MM.1S (cell line): ENCODE measurements around the gene TUBGCP2.

Experiments used
- DNase-seq: peaks from one replicate; pipeline ENCODE4 v3.0.0-alpha.2; 2015
- H2AFZ ChIP-seq: fragments of 300-600 bp; sonication (generic); 2 replicates; pipeline ENCODE4 v1.6.0; 2016; ENCODE audit warnings: antibody characterized with exemption, low read length
- H3F3A ChIP-seq: fragments of 300-600 bp; sonication (generic); 2 replicates; pipeline ENCODE4 v1.6.1; 2016; ENCODE audit warnings: mild to moderate bottlenecking, antibody characterized with exemption, low read length, moderate library complexity, mixed read lengths; ENCODE audit not compliant: insufficient read depth
- H3K27ac ChIP-seq: fragments of 300-600 bp; sonication (generic); 2 replicates; pipeline ENCODE4 v1.5.1; 2016; ENCODE audit warnings: mild to moderate bottlenecking, low read length
- H3K27me3 ChIP-seq: fragments of 300-600 bp; sonication (generic); replicated peaks from 2 replicates; pipeline ENCODE4 v1.6.0; 2016; ENCODE audit warnings: low read length; ENCODE audit not compliant: insufficient read depth
- H3K36me3 ChIP-seq: fragments of 300-600 bp; sonication (generic); replicated peaks from 2 replicates; pipeline ENCODE4 v1.6.1; 2016; ENCODE audit warnings: mild to moderate bottlenecking, low read length, mixed read lengths; ENCODE audit not compliant: insufficient read depth
- H3K4me1 ChIP-seq: fragments of 300-600 bp; sonication (generic); 2 replicates; pipeline ENCODE4 v1.6.1; 2016; ENCODE audit warnings: low read length, mixed read lengths
- H3K4me2 ChIP-seq: fragments of 300-600 bp; sonication (generic); 2 replicates; pipeline ENCODE4 v1.6.0; 2016; ENCODE audit warnings: low read depth, low read length
- H3K4me3 ChIP-seq: fragments of 300-600 bp; sonication (generic); 2 replicates; pipeline ENCODE4 v1.5.1; 2016; ENCODE audit warnings: low read length, mixed read lengths
- H3K79me2 ChIP-seq: fragments of 300-600 bp; sonication (generic); 2 replicates; pipeline ENCODE4 v1.6.1; 2016; ENCODE audit warnings: mixed run types, low read length, mixed read lengths
- H3K9ac ChIP-seq: fragments of 300-600 bp; sonication (generic); 2 replicates; pipeline ENCODE4 v1.6.1; 2016; ENCODE audit warnings: low read length, mixed read lengths
- H3K9me2 ChIP-seq: fragments of 300-600 bp; sonication (generic); replicated peaks from 2 replicates; pipeline ENCODE4 v1.6.1; 2016; ENCODE audit warnings: mild to moderate bottlenecking, low read length, mixed read lengths; ENCODE audit not compliant: insufficient read depth
- H3K9me3 ChIP-seq: fragments of 300-600 bp; sonication (generic); replicated peaks from 2 replicates; pipeline ENCODE4 v1.6.1; 2016; ENCODE audit warnings: mild to moderate bottlenecking, low read length, mixed read lengths; ENCODE audit not compliant: insufficient read depth
- H4K20me1 ChIP-seq: fragments of 300-600 bp; sonication (generic); 2 replicates; pipeline ENCODE4 v1.6.1; 2016; ENCODE audit warnings: mild to moderate bottlenecking, low read length, moderate library complexity, mixed read lengths; ENCODE audit not compliant: insufficient read depth
- CTCF ChIP-seq: fragments of 300-600 bp; sonication (generic); IDR thresholded peaks from 2 replicates; pipeline ENCODE4 v1.5.1; 2016; ENCODE audit warnings: antibody characterized with exemption, low read length, mixed read lengths
- EZH2 ChIP-seq: fragments of 300-600 bp; sonication (generic); optimal IDR thresholded peaks from 2 replicates; pipeline ENCODE3; 2017; ENCODE audit warnings: low read depth, mild to moderate bottlenecking, antibody characterized with exemption, low read length, mixed read lengths
- EZH2phosphoT487 ChIP-seq: fragments of 300-600 bp; sonication (generic); IDR thresholded peaks from 2 replicates; pipeline ENCODE4 v1.6.1; 2018; ENCODE audit warnings: antibody characterized with exemption, low read length

TUBGCP2 gene

GRCh38 chr10:133243593-133243992, 65.1 kb downstream of the TUBGCP2 start:
- peaks cover 72% of the 10 kb centered on the region for H3K27me3 ChIP-seq
- no peaks in the 10 kb centered on the region for H3K9me3 ChIP-seq
- no peak overlapping the region for H3K9ac ChIP-seq
- H3K79me2 ChIP-seq = no peaks in the 10 kb centered on the region
- no peak for DNase-seq
- H3K4me1 ChIP-seq = peaks cover 6% of the 10 kb centered on the region; the same call in 1 of the 2 replicates
- no peak overlapping the region for H3K4me3 ChIP-seq
- H3K4me2 ChIP-seq = no peak overlapping the region
- H2AFZ ChIP-seq = no peak overlapping the region
- H3K9me2 ChIP-seq = no peaks in the 10 kb centered on the region
- no peak overlapping the region for H3K27ac ChIP-seq
- TF ChIP-seq CTCF (no peak), EZH2 (no peak), EZH2phosphoT487 (no peak)
- no peaks in the 10 kb centered on the region for H3K36me3 ChIP-seq
- H3F3A ChIP-seq = no peaks in the 10 kb centered on the region
- H4K20me1 ChIP-seq = no peaks in the 10 kb centered on the region

DNA sequence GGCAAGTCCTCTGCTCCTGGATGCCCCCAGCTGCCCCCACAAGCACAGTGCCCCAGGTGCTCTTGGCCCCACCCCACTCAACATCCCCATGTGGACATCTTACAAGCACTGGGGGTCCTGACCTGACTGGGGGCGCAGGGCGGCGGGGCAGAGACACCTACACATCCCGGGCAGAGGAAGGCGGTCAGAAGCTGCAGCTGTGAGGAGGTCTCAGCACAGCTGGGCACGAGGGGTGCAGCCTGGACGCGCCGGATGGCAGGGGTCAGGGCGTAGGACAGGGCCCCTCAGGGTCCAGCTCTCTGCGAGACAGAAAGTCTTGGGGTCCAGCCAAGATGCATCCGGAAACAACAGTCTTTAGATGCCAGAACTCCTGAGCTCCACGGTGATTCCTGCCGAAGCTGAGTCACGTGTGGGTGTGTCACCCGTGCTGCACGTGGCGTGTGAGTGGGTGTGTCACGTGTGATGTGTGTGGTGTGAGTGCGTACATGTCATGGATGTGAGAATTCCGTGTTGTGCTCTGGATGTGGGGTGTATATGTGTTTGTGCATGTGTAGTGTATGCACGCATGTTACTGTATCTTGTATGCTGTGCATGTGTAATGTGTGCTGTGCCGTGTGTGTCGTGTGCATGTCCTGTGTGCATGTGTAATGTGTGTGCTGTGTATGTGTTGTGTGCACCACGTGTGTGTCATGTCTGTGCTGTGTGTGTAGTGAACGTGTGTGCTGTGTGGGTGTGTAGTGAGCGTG, 65.9 kb downstream of the TUBGCP2 start:
- DNase-seq = no peak
- Histone ChIP-seq H3K4me1 (peaks cover 6% of the 10 kb centered on the region; the same call in 1 of the 2 replicates), H3K4me2 (no peak overlapping the region), H2AFZ (no peak overlapping the region), H3K79me2 (no peaks in the 10 kb centered on the region), H3K9me3 (no peaks in the 10 kb centered on the region), H3K9ac (no peak overlapping the region), H3F3A (no peaks in the 10 kb centered on the region), H3K9me2 (no peaks in the 10 kb centered on the region), H3K27ac (no peak overlapping the region), H3K4me3 (no peak overlapping the region), H3K27me3 (peaks cover 72% of the 10 kb centered on the region), H4K20me1 (no peaks in the 10 kb centered on the region), H3K36me3 (no peaks in the 10 kb centered on the region)
- TF ChIP-seq CTCF (no peak), EZH2 (no peak), EZH2phosphoT487 (no peak)

- no peak overlapping the region for H3K9ac ChIP-seq
- peak overlapping the region; percentile 60 for H2AFZ ChIP-seq
- DNase-seq = peak; percentile 39
- peaks cover 70% of the 10 kb centered on the region for H3K27me3 ChIP-seq
- no peaks in the 10 kb centered on the region for H3K36me3 ChIP-seq
- H3K4me2 ChIP-seq = peak overlapping the region; percentile 86
- no peaks in the 10 kb centered on the region for H3K9me2 ChIP-seq
- H3K4me1 ChIP-seq = peaks cover 6% of the 10 kb centered on the region; the same call in 1 of the 2 replicates
- no peaks in the 10 kb centered on the region for H3K9me3 ChIP-seq
- no peak overlapping the region for H3K27ac ChIP-seq
- peak overlapping the region; percentile 57 for H3K4me3 ChIP-seq
- TF ChIP-seq CTCF (no peak), EZH2phosphoT487 (no peak), EZH2 (no peak)
- H4K20me1 ChIP-seq = no peaks in the 10 kb centered on the region
- H3K79me2 ChIP-seq = no peaks in the 10 kb centered on the region
- H3F3A ChIP-seq = no peaks in the 10 kb centered on the region
Measured at GRCh38 chr10:133241501-133242205, 67.0 kb downstream of the TUBGCP2 start.
